ENCODE results near the gene RBMS1.

DNA sequence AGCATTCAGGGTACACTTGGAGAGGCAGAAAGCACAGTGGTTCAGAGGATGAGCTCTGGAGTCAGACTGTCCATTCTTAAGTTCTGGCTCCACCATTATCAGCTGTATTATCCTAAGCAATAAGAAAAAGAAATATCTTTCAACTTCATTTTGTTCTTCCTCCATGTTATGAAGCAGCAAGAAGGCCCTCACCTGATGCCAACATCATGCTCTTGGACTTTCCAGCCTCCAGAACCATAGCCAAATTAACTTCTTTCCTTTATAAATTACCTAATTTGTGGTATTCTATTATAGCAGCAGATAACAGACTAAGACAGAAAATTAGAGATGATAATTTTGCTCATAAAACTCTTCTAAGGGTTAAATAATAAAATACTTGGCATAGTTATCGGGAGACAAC is 137.1 kb downstream of the RBMS1 start:
- TF ChIP-seq, protein P1, sequence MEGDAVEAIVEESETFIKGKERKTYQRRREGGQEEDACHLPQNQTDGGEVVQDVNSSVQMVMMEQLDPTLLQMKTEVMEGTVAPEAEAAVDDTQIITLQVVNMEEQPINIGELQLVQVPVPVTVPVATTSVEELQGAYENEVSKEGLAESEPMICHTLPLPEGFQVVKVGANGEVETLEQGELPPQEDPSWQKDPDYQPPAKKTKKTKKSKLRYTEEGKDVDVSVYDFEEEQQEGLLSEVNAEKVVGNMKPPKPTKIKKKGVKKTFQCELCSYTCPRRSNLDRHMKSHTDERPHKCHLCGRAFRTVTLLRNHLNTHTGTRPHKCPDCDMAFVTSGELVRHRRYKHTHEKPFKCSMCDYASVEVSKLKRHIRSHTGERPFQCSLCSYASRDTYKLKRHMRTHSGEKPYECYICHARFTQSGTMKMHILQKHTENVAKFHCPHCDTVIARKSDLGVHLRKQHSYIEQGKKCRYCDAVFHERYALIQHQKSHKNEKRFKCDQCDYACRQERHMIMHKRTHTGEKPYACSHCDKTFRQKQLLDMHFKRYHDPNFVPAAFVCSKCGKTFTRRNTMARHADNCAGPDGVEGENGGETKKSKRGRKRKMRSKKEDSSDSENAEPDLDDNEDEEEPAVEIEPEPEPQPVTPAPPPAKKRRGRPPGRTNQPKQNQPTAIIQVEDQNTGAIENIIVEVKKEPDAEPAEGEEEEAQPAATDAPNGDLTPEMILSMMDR (conservative IDR thresholded peaks at IDR 0.05; ENCODE audit: low read length), result no peak
- TF ChIP-seq EZH2phosphoT487 (IDR thresholded peaks at IDR 0.05; ENCODE audit: borderline replicate concordance), result no peak
